Measurements from ENCODE around the gene ASS1. TPM values are rescaled to one million over a fixed set of nuclear protein-coding genes. Genes with fewer than 3 reads are reported as not detected.
A peak's percentile ranks its signal among the peaks of the same experiment; 100 is the strongest.

Gene ASS1
- total RNA-seq, 1 donor = 195 TPM

DNA sequence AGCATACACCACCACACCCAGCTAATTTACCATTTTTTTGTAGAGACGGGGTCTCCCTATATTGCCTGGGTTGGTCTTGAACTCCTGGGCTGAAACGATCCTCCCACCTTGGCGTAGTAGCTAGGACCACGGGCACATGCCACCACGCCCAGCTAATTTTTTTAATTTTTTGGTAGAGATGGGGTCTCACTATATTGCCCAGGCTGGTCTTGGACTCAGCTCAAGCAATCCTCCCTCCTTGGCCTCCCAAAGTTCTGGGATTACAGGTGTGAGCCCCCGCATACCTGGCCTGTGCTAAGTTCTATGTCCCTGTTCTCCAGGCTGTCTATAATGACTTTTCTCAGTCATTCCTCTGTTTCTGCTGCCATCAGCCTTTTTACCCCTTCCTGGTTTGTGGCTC lies 41.3 kb downstream of the ASS1 start:
- TF ChIP-seq CTCF (IDR thresholded peaks at IDR 0.05; ENCODE audit: extremely low read depth, low read depth, low read length) = no peak
- no peak for DNase-seq (ENCODE audit: insufficient read length, low spot score, missing footprints)
- Histone ChIP-seq H3K4me3 (ENCODE audit: insufficient read depth, low read length) (no peak overlapping the region), H3K27me3 (ENCODE audit: insufficient read depth, low read length) (no peaks in the 10 kb centered on the region), H3K4me1 (ENCODE audit: insufficient read depth, low read length) (no peaks in the 10 kb centered on the region), H3K9me3 (ENCODE audit: low read depth, low read length) (no peaks in the 10 kb centered on the region), H4K20me1 (ENCODE audit: insufficient read depth, low read length) (peaks cover 2% of the 10 kb centered on the region), H3K27ac (ENCODE audit: low read depth, low read length) (no peak overlapping the region), H2AFZ (ENCODE audit: low read length) (no peak overlapping the region), H3K4me2 (ENCODE audit: insufficient read depth, low read length) (no peak overlapping the region), H3K36me3 (ENCODE audit: insufficient read depth, low read length) (peaks cover 26% of the 10 kb centered on the region), H3K79me2 (ENCODE audit: insufficient read depth, low read length) (no peaks in the 10 kb centered on the region)

DNA sequence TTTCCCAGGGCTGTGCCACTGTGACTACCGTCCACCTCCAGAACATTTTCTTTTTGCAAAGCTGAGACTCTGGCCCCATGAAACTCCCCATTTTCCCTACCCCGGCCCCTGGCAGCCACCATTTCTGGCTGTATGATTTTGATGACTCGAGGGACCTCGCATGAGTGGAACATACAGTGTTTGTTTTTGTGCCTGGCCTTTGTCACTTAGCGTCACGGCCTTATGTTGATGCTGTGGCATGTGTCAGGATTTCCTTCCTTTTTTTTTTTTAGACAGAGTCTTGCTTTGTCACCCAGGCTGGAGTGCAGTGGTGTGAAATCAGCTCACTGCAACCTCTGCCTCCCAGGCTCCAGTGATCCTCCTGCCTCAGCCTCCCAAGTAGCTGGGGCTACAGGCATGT lies 42.7 kb downstream of the ASS1 start:
- DNase-seq (ENCODE audit: insufficient read length, low spot score, missing footprints) = peak; percentile 59
- Histone ChIP-seq H2AFZ (ENCODE audit: low read length) (no peak overlapping the region), H3K36me3 (ENCODE audit: insufficient read depth, low read length) (peaks cover 28% of the 10 kb centered on the region), H3K27me3 (ENCODE audit: insufficient read depth, low read length) (no peaks in the 10 kb centered on the region), H3K79me2 (ENCODE audit: insufficient read depth, low read length) (no peaks in the 10 kb centered on the region), H3K27ac (ENCODE audit: low read depth, low read length) (no peak overlapping the region), H3K4me1 (ENCODE audit: insufficient read depth, low read length) (no peaks in the 10 kb centered on the region), H3K4me2 (ENCODE audit: insufficient read depth, low read length) (no peak overlapping the region), H4K20me1 (ENCODE audit: insufficient read depth, low read length) (peaks cover 2% of the 10 kb centered on the region), H3K9me3 (ENCODE audit: low read depth, low read length) (no peaks in the 10 kb centered on the region), H3K4me3 (ENCODE audit: insufficient read depth, low read length) (no peak overlapping the region)
- no peak for TF ChIP-seq CTCF (IDR thresholded peaks at IDR 0.05; ENCODE audit: extremely low read depth, low read depth, low read length)

DNA sequence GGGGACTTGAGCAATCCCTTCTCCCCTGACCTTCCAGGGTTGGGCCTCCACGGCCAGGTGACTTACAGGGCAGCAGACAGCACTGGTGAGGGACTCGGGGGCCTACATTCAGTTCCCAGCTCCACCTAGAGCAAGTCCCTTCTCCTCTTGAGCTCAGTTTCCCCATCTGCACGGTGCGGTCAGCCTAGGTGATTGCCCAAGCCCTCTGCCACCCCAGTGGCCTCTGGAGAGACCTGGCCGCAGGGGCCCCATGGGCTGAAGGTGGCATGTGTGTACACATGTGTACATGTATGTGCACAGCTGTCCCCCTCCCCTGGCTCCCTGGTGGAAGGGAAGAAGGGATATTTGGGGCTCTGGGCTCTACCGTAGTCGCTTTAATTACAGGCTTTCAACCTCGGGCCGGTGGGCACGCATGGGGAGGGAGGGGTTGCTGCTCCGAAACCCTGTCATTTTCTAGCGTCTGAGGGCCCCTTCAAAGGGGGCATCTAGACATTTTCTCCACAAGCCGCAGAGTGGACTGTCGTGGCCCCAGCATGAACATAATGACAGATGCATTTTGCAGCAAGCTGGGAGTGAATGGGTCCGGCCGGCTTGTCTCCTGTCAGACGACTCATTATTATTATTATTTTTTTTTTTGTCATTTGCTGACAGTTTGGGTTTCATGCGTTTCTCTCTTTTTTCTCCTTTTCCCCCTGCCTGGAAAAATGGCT lies 44.0 kb downstream of the ASS1 start:
- H3K79me2 ChIP-seq (ENCODE audit: insufficient read depth, low read length) = no peaks in the 10 kb centered on the region
- H4K20me1 ChIP-seq (ENCODE audit: insufficient read depth, low read length) = peaks cover 2% of the 10 kb centered on the region

More for the DNA sequence above, 44.0 kb downstream of the ASS1 start:
- Histone ChIP-seq H3K4me3 (ENCODE audit: insufficient read depth, low read length) (no peak overlapping the region), H3K4me2 (ENCODE audit: insufficient read depth, low read length) (no peak overlapping the region), H3K27me3 (ENCODE audit: insufficient read depth, low read length) (no peaks in the 10 kb centered on the region), H2AFZ (ENCODE audit: low read length) (no peak overlapping the region), H3K9me3 (ENCODE audit: low read depth, low read length) (no peaks in the 10 kb centered on the region), H3K27ac (ENCODE audit: low read depth, low read length) (no peak overlapping the region), H3K36me3 (ENCODE audit: insufficient read depth, low read length) (peaks cover 31% of the 10 kb centered on the region), H3K4me1 (ENCODE audit: insufficient read depth, low read length) (no peaks in the 10 kb centered on the region)
- TF ChIP-seq CTCF (IDR thresholded peaks at IDR 0.05; ENCODE audit: extremely low read depth, low read depth, low read length) = no peak
- DNase-seq (ENCODE audit: insufficient read length, low spot score, missing footprints) = peak; percentile 63

Measured in osteoblast (primary cell).